Kidney (tissue), 14 donors: Measurements from ENCODE around the gene KIF20A. TPM values are rescaled to one million over a fixed set of nuclear protein-coding genes. Genes with fewer than 3 reads are reported as not detected.

ENCODE experiments used
- DNase-seq, 5 donors: peaks; one replicate each; pipeline ENCODE4 v3.0.0-alpha.2; 2013 to 2020
- FAIRE-seq: peaks from 2 replicates; lab custom pipeline; 2012; peaks lifted over from hg19 to GRCh38; lab: Jason Lieb, UNC
- H3K27ac ChIP-seq, 2 donors: one replicate each; pipeline ENCODE4 v1.7.0; 2013; ENCODE audit warnings: low read depth in 2 of 2, low read length in 2 of 2, inconsistent platforms in 1 of 2
- H3K27me3 ChIP-seq: one replicate; pipeline ENCODE4 v1.7.1; 2013; ENCODE audit warnings: low read length, inconsistent platforms; ENCODE audit not compliant: control insufficient read depth, insufficient read depth
- H3K36me3 ChIP-seq, 3 donors: one replicate each; pipeline versions ENCODE4 v1.7.0 to v1.7.1; 2013; ENCODE audit warnings: low read length in 3 of 3, control low read depth in 1 of 3, inconsistent platforms in 1 of 3; ENCODE audit not compliant: insufficient read depth in 3 of 3, control insufficient read depth in 2 of 3
- H3K4me1 ChIP-seq, 3 donors: one replicate each; pipeline versions ENCODE4 v1.7.0 to v1.7.1; 2013; ENCODE audit warnings: low read length in 3 of 3, inconsistent platforms in 1 of 3, low read depth in 1 of 3; ENCODE audit not compliant: control insufficient read depth in 2 of 3, insufficient read depth in 2 of 3
- H3K4me3 ChIP-seq, 3 donors: one replicate each; pipeline versions ENCODE4 v1.7.0 to v1.8.1; 2013; ENCODE audit warnings: low read length in 3 of 3, control low read depth in 1 of 3, inconsistent platforms in 1 of 3
- H3K9ac ChIP-seq, 3 donors: one replicate each; pipeline versions ENCODE4 v1.7.0 to v1.7.1; 2013; ENCODE audit warnings: low read length in 3 of 3, control low read depth in 1 of 3, inconsistent platforms in 1 of 3
- H3K9me3 ChIP-seq, 3 donors: one replicate each; pipeline versions ENCODE4 v1.7.0 to v1.7.1; 2013; ENCODE audit warnings: low read length in 3 of 3, control low read depth in 1 of 3, inconsistent platforms in 1 of 3; ENCODE audit not compliant: control insufficient read depth in 2 of 3, insufficient read depth in 1 of 3
- intact Hi-C: fragments of 100-400 bp; cut with DNase I; formaldehyde crosslinking; loops from one replicate; pipeline ENCODE4 v1.11.1; 2022
- polyA plus RNA-seq: library from polyadenylated mRNA; stranded (reverse); fragments of 350-450 nt; fragmentation: Illumina TruSeq; extraction: RNeasy Lipid Tissue Mini Kit (QIAGEN cat#74804); gene quantifications from one replicate; pipeline ENCODE4 v1.2.3, GENCODE V29; 2014; ENCODE audit warnings: low read depth, low replicate concordance; ENCODE audit not compliant: insufficient read depth
- total RNA-seq: library from RNA; stranded (reverse); fragmentation: NEBNext Ultra II Directional; extraction: Animal tissue kit (Norgen Biotek cat#: 25700); gene quantifications from one replicate; pipeline ENCODE4 v1.2.1, GENCODE V29; 2021
- TF ChIP-seq, protein P1 (sequence below): IDR thresholded peaks from 3 replicates; pipeline ENCODE4 v1.5.1; 2012; ENCODE audit warnings: mild to moderate bottlenecking, moderate library complexity, borderline replicate concordance; ENCODE audit not compliant: insufficient read depth; ENCODE audit errors: extremely low read depth
- donor health status: control.
- donor health status: control.
- donor health status: control.
- donor health status: control.
- donor health status: control.
- donor health status: DM: yes; HTN: yes; CAD: no.
- donor health status: Normal renal cell carcinoma (clear cell type).

The KIF20A gene
- total and polyA plus RNA-seq, 2 donors from 2014 or later = 0.22 to 0.63 TPM

DNA sequence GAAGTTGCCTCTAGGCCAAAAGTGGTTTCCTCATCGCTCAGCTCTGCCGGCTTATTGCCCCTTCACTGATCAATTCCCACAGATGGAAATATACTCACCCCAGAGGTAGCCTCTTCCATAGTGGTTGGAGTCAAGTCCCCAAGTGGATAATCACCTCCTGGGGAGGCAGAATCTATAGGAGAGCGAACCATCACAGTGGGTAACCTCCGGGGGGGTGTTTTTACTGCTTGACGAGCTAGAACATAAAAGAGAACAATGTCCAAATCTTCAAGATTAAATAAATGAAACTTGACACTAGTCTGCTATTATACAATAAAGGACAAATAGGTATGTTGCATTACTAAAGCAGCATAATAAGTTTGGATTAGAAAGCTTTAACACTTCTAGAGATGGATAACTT is 9.8 kb upstream of the KIF20A start:
- H3K27me3 ChIP-seq = no peaks in the 10 kb centered on the region
- H3K36me3 ChIP-seq = peaks cover 32 to 83% (median 64%) of the 10 kb centered on the region in 3 donors
- no peak overlapping the region for H3K4me3 ChIP-seq
- no peak overlapping the region for H3K27ac ChIP-seq
- no peaks in the 10 kb centered on the region for H3K4me1 ChIP-seq
- H3K9ac ChIP-seq = no peak overlapping the region
- intact Hi-C loops = no loop called here
- H3K9me3 ChIP-seq = no peaks in the 10 kb centered on the region
- DNase-seq = no peak
- TF ChIP-seq, protein P1, sequence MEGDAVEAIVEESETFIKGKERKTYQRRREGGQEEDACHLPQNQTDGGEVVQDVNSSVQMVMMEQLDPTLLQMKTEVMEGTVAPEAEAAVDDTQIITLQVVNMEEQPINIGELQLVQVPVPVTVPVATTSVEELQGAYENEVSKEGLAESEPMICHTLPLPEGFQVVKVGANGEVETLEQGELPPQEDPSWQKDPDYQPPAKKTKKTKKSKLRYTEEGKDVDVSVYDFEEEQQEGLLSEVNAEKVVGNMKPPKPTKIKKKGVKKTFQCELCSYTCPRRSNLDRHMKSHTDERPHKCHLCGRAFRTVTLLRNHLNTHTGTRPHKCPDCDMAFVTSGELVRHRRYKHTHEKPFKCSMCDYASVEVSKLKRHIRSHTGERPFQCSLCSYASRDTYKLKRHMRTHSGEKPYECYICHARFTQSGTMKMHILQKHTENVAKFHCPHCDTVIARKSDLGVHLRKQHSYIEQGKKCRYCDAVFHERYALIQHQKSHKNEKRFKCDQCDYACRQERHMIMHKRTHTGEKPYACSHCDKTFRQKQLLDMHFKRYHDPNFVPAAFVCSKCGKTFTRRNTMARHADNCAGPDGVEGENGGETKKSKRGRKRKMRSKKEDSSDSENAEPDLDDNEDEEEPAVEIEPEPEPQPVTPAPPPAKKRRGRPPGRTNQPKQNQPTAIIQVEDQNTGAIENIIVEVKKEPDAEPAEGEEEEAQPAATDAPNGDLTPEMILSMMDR = no peak
- FAIRE-seq = no peak

DNA sequence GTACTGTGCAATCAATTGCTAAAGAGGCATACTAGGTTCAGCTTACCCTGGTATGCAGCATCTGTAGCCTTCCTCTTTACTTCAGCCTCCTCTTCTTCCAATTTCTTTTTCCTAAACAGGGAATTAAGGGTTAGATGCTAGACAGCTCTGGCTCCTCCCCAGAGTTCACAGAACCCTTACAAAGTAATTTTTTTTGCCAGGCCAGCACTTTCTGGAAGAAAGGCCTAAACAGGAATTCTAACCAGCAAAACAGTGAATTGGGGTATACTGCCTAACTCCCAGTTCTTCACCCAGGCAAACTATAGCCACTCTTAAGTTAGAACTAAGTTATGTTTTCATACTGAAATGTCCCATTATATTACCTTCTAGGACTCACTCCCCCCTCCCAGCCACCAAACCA is 8.6 kb upstream of the KIF20A start:
- FAIRE-seq (no peak), DNase-seq (no peak)
- intact Hi-C loops = no loop called here
- H3K4me1 ChIP-seq = no peaks in the 10 kb centered on the region
- H3K36me3 ChIP-seq = peaks cover 26 to 76% (median 55%) of the 10 kb centered on the region in 3 donors
- no peak overlapping the region for H3K27ac ChIP-seq
- H3K9ac ChIP-seq = no peak overlapping the region
- TF ChIP-seq, protein P1 = no peak
- H3K27me3 ChIP-seq = no peaks in the 10 kb centered on the region
- no peaks in the 10 kb centered on the region for H3K9me3 ChIP-seq
- no peak overlapping the region for H3K4me3 ChIP-seq

DNA sequence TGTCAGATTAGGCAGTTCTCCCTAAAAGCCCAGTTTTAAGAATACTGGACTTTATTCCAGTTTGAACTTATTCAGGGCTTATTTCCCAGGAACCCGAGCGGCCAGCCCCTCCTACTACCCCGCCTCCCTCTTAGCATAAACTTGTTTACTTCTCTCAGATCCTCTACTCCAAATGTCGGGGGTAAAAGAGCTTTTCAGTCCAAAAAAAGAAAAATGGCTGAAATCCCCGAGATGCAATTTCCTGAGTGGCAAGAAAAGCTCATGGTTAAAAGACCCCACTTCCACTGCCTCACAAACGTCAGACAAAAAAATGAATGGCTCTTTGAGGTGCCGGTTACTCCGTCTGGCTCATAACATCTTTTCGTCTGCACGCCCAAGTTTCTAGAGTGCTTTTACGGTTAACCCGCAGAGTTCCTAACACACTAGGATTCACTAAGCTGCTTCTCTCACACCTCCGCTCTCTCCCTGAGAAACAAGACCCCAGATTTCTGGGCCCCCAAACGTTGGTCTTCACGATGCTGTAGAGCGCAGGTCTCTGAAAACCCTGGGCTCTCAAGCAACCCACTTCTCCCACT is 884 bp upstream of the KIF20A start:
- intact Hi-C loops = no loop called here
- Histone ChIP-seq H3K9me3 (no peaks in the 10 kb centered on the region), H3K27me3 (no peaks in the 10 kb centered on the region), H3K9ac (peak overlapping the region; percentile 72 to 95 (median 88)), H3K4me3 (peak overlapping the region; percentile 87 to 99 (median 94)), H3K27ac (peak overlapping the region; percentile 86 to 89), H3K36me3 (peaks cover 9 to 17% (median 11%) of the 10 kb centered on the region in 3 donors), H3K4me1 (peaks cover 0 to 10% (median 7%) of the 10 kb centered on the region in 3 donors)
- TF ChIP-seq, protein P1 = no peak
- FAIRE-seq (no peak), DNase-seq (peak in 3 of 5 donors; percentile 27 to 74 (median 73))
